ENCODE measurements around the gene NOC4L.
"Not testable (repeated sequence)": the region's sequence is repeated elsewhere in the genome, so short reads cannot be mapped to it uniquely, and the experiment has no call there.

NOC4L gene

GRCh38 chr12:132130690-132131089 lies 13.6 kb upstream of the NOC4L start:
- in situ Hi-C loops (cut with HindIII; ENCODE audit: low sequenced_read_pairs) = no loop called here
- TF ChIP-seq CTCF (IDR thresholded peaks at IDR 0.05; ENCODE audit: low read depth, low read length, missing control alignments) = no peak
- no peak overlapping the region for H3K4me3 ChIP-seq (ENCODE audit: low read depth, low read length)
- no peak for DNase-seq (ENCODE audit: low read depth)

- TF ChIP-seq CTCF (IDR thresholded peaks at IDR 0.05; ENCODE audit: low read depth, low read length, missing control alignments) = no peak
- DNase-seq (ENCODE audit: low read depth) = no peak
- in situ Hi-C loops (cut with HindIII; ENCODE audit: low sequenced_read_pairs) = no loop called here
- H3K4me3 ChIP-seq (ENCODE audit: low read depth, low read length) = no peak overlapping the region
These were observed 13.0 kb upstream of the NOC4L start for GRCh38 chr12:132131229-132131628.

- in situ Hi-C loops (cut with HindIII; ENCODE audit: low sequenced_read_pairs) = no loop called here
- TF ChIP-seq CTCF (IDR thresholded peaks at IDR 0.05; ENCODE audit: low read depth, low read length, missing control alignments) = no peak
These were observed 12.3 kb upstream of the NOC4L start for GRCh38 chr12:132131952-132132351.

GRCh38 chr12:132132609-132133430 lies 11.4 kb upstream of the NOC4L start:
- no peak overlapping the region for H3K4me3 ChIP-seq (ENCODE audit: low read depth, low read length)
- no peak for TF ChIP-seq CTCF (IDR thresholded peaks at IDR 0.05; ENCODE audit: low read depth, low read length, missing control alignments)
- DNase-seq (ENCODE audit: low read depth) = no peak
- in situ Hi-C loops (cut with HindIII; ENCODE audit: low sequenced_read_pairs) = no loop called here

More at GRCh38 chr12:132131952-132132351, 12.3 kb upstream of the NOC4L start:
- DNase-seq (ENCODE audit: low read depth) = no peak
- H3K4me3 ChIP-seq (ENCODE audit: low read depth, low read length) = no peak overlapping the region

- in situ Hi-C loops (cut with HindIII; ENCODE audit: low sequenced_read_pairs) = no loop called here
- no peak for DNase-seq (ENCODE audit: low read depth)
- H3K4me3 ChIP-seq (ENCODE audit: low read depth, low read length) = no peak overlapping the region
- TF ChIP-seq CTCF (IDR thresholded peaks at IDR 0.05; ENCODE audit: low read depth, low read length, missing control alignments) = no peak
These were observed 10.2 kb upstream of the NOC4L start for GRCh38 chr12:132133952-132134652.

GRCh38 chr12:132134653-132135183 lies 9.5 kb upstream of the NOC4L start:
- in situ Hi-C loops (cut with HindIII; ENCODE audit: low sequenced_read_pairs); DNase-seq (ENCODE audit: low read depth); H3K4me3 ChIP-seq (ENCODE audit: low read depth, low read length): not testable (repeated sequence)

- in situ Hi-C loops (cut with HindIII; ENCODE audit: low sequenced_read_pairs); H3K4me3 ChIP-seq (ENCODE audit: low read depth, low read length); DNase-seq (ENCODE audit: low read depth): not testable (repeated sequence)
These were observed 8.0 kb upstream of the NOC4L start for GRCh38 chr12:132136226-132136625.

Data from astrocyte of the cerebellum (primary cell).